ENCODE data around the gene DUSP22.

Gene DUSP22

DNA sequence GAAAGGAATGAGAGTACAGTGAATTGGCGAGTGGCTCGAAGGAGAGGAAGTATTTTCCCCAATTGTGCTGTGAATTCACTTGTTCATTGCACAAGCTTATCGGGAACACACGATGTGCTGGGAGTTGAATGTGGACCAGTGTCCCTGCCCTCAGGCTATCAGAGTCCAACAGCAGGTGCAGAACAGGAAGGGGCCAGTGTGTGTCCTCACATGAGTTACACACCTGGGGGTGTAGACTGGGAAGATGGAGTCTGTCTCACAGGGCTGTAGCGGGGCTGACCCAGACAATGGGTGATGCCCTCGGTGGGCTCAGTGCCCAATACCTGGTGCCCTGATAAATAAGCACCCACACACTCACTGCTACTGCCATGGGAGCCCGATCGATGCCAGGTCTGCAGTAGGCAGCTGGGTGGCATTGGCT is 14.4 kb downstream of the DUSP22 start:
- H3K27me3 ChIP-seq, result no peaks in the 10 kb centered on the region
- H3K4me1 ChIP-seq, result no peaks in the 10 kb centered on the region
- intact Hi-C loops (cut with DNase I; ENCODE audit: low total_unique reads), result no loop called here
- peaks cover 0 to 20% (median under 1%) of the 10 kb centered on the region in 3 donors for H3K36me3 ChIP-seq
- DNase-seq, result peak in 1 of 2 donors; percentile 56
- no peak for TF ChIP-seq CTCF (IDR thresholded peaks at IDR 0.05)
- no peak overlapping the region for H3K27ac ChIP-seq
- H3K9me3 ChIP-seq, result no peaks in the 10 kb centered on the region
- H3K4me3 ChIP-seq, result no peak overlapping the region

DNA sequence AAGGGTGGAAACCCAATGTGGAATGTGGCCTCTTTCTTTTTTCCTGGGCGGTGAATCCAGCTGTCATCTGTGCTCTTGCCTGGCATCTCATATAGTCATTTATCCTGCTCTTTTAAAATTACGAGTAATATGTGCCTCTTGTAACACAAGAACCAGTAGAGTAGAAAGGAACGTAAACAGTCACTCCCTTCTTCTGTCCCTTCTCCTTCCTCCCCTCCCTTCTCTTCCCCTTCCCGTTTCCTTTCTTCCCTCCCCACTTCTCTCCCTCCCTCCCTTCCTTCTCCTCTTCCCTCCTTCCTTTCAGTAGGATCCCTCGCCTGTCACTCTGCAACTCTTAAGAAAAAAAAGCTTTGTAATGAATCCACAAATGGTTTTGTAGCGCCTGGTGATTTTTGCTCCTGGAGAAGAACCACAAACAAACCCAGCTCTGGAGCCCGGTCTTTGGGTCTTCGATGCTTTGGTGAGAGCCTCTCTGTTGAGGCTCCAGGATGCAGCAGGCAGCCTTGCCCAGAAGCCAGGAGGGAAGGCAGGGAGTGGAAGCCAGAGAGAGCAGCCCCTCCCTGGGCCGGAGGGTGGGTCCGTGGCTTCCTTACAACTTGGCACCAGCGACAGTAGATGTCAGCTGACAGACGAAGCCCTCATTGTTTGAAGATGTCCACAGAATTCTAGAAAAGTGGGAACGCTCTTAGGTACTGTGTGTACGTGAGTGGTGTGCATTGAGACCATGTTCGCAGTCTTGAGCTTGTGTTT is 15.0 kb downstream of the DUSP22 start:
- H3K36me3 ChIP-seq, result peaks cover 0 to 20% (median 5%) of the 10 kb centered on the region in 3 donors
- DNase-seq, result peak; percentile 52 to 67
- no peaks in the 10 kb centered on the region for H3K9me3 ChIP-seq
- no peak for TF ChIP-seq CTCF (IDR thresholded peaks at IDR 0.05)
- no peaks in the 10 kb centered on the region for H3K27me3 ChIP-seq
- no peaks in the 10 kb centered on the region for H3K4me1 ChIP-seq
- intact Hi-C loops (cut with DNase I; ENCODE audit: low total_unique reads), result no loop called here
- H3K4me3 ChIP-seq, result no peak overlapping the region
- H3K27ac ChIP-seq, result no peak overlapping the region

GRCh38 chr6:307874-308273 is 15.6 kb downstream of the DUSP22 start:
- Histone ChIP-seq H3K4me1 (no peaks in the 10 kb centered on the region), H3K27ac (no peak overlapping the region), H3K36me3 (peaks cover 0 to 20% (median 5%) of the 10 kb centered on the region in 3 donors), H3K27me3 (no peaks in the 10 kb centered on the region), H3K9me3 (no peaks in the 10 kb centered on the region), H3K4me3 (no peak overlapping the region)
- peak in 1 of 2 donors; percentile 64 for DNase-seq
- intact Hi-C loops (cut with DNase I; ENCODE audit: low total_unique reads), result no loop called here
- no peak for TF ChIP-seq CTCF (IDR thresholded peaks at IDR 0.05)

GRCh38 chr6:308307-308706 is 16.0 kb downstream of the DUSP22 start:
- H3K4me3 ChIP-seq, result no peak overlapping the region
- H3K36me3 ChIP-seq, result peaks cover 0 to 18% (median 5%) of the 10 kb centered on the region in 3 donors
- DNase-seq, result peak in 1 of 2 donors; percentile 47
- H3K4me1 ChIP-seq, result no peaks in the 10 kb centered on the region
- no peak for TF ChIP-seq CTCF (IDR thresholded peaks at IDR 0.05)
- H3K27me3 ChIP-seq, result no peaks in the 10 kb centered on the region
- intact Hi-C loops (cut with DNase I; ENCODE audit: low total_unique reads), result no loop called here
- H3K27ac ChIP-seq, result no peak overlapping the region
- no peaks in the 10 kb centered on the region for H3K9me3 ChIP-seq

DNA sequence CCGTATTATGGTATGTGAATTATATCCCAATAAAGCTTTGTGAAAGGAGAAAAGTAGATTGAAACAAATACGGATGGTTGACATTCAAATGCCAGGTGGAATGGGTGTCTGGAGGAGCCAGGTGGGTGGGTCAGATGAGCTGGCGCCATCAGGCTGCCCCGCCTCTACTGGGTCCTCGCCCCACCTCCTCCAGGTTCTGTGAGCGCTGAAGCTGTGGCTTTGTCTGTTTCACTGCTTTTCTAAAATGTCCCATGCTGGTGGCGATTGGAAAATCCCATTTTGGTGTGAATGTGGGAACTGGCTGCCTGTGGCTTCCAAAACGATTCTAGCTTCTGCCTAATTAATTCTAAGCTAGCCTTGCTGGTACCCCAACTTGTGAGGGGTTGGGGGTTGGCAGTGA is 16.5 kb downstream of the DUSP22 start:
- peaks cover 0 to 14% (median 5%) of the 10 kb centered on the region in 3 donors for H3K36me3 ChIP-seq
- H3K27me3 ChIP-seq, result no peaks in the 10 kb centered on the region
- H3K27ac ChIP-seq, result no peak overlapping the region
- H3K9me3 ChIP-seq, result no peaks in the 10 kb centered on the region
- no peak overlapping the region for H3K4me3 ChIP-seq
- H3K4me1 ChIP-seq, result no peaks in the 10 kb centered on the region
- no peak for TF ChIP-seq CTCF (IDR thresholded peaks at IDR 0.05)
- no peak for DNase-seq
- intact Hi-C loops (cut with DNase I; ENCODE audit: low total_unique reads), result no loop called here

Measured in tibial artery (tissue), 4 donors.